Measurements from ENCODE around the gene MCAT. TPM values are rescaled to one million over a fixed set of nuclear protein-coding genes. Genes with fewer than 3 reads are reported as not detected.

MCAT gene
- total and polyA plus RNA-seq, 4 donors = 8.3 to 22.6 (median 14.8) TPM

DNA sequence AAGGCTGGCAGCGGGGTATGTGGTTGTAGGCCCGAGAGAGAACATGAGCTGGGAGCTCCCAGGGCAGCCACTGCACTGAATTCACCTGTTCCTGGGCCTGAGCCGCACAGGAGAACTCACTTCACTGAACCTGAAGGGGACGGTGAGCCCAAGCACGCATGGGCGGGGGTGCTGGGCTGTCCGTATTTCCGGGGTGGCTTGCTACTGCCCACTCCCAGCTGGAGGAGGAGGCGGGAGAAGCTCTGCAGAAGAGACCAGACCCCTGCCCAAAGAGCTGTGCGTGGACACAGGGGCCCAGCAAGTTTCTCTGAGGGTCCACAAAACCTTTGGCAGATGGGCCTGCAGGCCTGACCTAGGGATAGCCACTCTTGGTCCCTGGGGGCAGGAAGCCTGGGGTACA is 38.9 kb upstream of the MCAT start:
- Histone ChIP-seq H3K9ac (ENCODE audit: low read depth in 1 of 2, low read length in 2 of 2) (no peak overlapping the region), H3K27ac (ENCODE audit: low read depth in 1 of 2, low read length in 2 of 2) (no peak overlapping the region), H3K4me3 (ENCODE audit: low read depth in 1 of 3, low read length in 3 of 3) (no peak overlapping the region), H3K9me3 (ENCODE audit: control insufficient read depth in 4 of 4, low read length in 3 of 4) (no peaks in the 10 kb centered on the region), H3K27me3 (ENCODE audit: control insufficient read depth in 4 of 4, insufficient read depth in 4 of 4, low read length in 3 of 4) (no peaks in the 10 kb centered on the region), H3K36me3 (ENCODE audit: control insufficient read depth in 4 of 4, insufficient read depth in 3 of 4, low read depth in 1 of 4, low read length in 3 of 4) (peaks cover 3 to 20% (median 11%) of the 10 kb centered on the region in 4 donors), H3K4me1 (ENCODE audit: control insufficient read depth in 4 of 4, insufficient read depth in 4 of 4, low read length in 3 of 4) (peaks cover 5 to 15% (median 10%) of the 10 kb centered on the region in 4 donors)
- no peak for DNase-seq (ENCODE audit: low spot score)
- no peak for TF ChIP-seq EGR1 (IDR thresholded peaks at IDR 0.05; ENCODE audit: low read depth in 2 of 2)
- no peak for TF ChIP-seq FOXA1 (IDR thresholded peaks at IDR 0.05)
- no peak for TF ChIP-seq SP1 (IDR thresholded peaks at IDR 0.05)
- no peak for TF ChIP-seq FOXA2 (IDR thresholded peaks at IDR 0.05)
- TF ChIP-seq, protein P1, sequence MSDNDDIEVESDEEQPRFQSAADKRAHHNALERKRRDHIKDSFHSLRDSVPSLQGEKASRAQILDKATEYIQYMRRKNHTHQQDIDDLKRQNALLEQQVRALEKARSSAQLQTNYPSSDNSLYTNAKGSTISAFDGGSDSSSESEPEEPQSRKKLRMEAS (IDR thresholded peaks at IDR 0.05) = no peak
- TF ChIP-seq, protein P2, sequence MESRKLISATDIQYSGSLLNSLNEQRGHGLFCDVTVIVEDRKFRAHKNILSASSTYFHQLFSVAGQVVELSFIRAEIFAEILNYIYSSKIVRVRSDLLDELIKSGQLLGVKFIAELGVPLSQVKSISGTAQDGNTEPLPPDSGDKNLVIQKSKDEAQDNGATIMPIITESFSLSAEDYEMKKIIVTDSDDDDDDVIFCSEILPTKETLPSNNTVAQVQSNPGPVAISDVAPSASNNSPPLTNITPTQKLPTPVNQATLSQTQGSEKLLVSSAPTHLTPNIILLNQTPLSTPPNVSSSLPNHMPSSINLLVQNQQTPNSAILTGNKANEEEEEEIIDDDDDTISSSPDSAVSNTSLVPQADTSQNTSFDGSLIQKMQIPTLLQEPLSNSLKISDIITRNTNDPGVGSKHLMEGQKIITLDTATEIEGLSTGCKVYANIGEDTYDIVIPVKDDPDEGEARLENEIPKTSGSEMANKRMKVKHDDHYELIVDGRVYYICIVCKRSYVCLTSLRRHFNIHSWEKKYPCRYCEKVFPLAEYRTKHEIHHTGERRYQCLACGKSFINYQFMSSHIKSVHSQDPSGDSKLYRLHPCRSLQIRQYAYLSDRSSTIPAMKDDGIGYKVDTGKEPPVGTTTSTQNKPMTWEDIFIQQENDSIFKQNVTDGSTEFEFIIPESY (IDR thresholded peaks at IDR 0.05) = no peak
- TF ChIP-seq, protein P3, sequence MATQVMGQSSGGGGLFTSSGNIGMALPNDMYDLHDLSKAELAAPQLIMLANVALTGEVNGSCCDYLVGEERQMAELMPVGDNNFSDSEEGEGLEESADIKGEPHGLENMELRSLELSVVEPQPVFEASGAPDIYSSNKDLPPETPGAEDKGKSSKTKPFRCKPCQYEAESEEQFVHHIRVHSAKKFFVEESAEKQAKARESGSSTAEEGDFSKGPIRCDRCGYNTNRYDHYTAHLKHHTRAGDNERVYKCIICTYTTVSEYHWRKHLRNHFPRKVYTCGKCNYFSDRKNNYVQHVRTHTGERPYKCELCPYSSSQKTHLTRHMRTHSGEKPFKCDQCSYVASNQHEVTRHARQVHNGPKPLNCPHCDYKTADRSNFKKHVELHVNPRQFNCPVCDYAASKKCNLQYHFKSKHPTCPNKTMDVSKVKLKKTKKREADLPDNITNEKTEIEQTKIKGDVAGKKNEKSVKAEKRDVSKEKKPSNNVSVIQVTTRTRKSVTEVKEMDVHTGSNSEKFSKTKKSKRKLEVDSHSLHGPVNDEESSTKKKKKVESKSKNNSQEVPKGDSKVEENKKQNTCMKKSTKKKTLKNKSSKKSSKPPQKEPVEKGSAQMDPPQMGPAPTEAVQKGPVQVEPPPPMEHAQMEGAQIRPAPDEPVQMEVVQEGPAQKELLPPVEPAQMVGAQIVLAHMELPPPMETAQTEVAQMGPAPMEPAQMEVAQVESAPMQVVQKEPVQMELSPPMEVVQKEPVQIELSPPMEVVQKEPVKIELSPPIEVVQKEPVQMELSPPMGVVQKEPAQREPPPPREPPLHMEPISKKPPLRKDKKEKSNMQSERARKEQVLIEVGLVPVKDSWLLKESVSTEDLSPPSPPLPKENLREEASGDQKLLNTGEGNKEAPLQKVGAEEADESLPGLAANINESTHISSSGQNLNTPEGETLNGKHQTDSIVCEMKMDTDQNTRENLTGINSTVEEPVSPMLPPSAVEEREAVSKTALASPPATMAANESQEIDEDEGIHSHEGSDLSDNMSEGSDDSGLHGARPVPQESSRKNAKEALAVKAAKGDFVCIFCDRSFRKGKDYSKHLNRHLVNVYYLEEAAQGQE (IDR thresholded peaks at IDR 0.05) = no peak
- TF ChIP-seq NR2F2 (IDR thresholded peaks at IDR 0.05) = no peak
- 96% methylated on average over 10 of the region's 10 CpGs for WGBS

DNA sequence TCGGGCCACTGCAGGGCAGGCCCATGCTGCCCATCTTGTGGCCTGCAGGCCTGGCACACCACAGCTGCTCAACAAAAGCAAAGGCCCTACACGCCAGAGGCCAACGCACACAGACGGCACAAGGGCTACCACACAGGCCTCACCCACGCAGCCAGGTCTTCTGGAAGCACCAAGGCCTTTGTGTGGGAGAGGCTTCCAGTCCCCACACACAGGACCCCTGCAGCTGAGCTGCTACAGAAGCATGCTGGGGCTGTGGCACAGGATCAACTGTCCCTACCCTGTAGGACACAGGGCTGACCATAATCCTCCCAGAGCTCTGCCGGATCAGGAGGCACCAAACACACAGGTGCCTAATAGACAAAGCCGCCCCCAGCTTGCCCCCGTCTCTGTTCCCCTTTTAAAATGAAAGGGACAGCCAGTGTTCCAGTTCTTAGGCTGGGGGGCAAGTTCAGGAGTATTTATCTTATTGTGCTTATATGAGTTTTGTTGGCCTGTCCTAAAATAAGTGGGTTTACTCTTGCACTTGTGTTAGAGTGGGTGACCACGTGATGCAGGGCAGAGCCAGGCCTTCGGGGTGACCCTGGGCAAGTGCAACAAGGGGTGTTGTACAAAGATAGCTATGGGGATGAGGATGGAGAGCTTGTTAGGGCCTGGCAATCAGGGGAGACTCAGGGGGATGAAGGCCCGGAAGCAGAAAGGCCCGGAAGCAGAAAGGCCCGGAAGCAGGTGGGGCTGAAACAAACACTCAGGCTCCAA is 38.3 kb upstream of the MCAT start:
- Histone ChIP-seq H3K27me3 (ENCODE audit: control insufficient read depth in 4 of 4, insufficient read depth in 4 of 4, low read length in 3 of 4) (no peaks in the 10 kb centered on the region), H3K9ac (ENCODE audit: low read depth in 1 of 2, low read length in 2 of 2) (no peak overlapping the region), H3K4me1 (ENCODE audit: control insufficient read depth in 4 of 4, insufficient read depth in 4 of 4, low read length in 3 of 4) (peaks cover 5 to 12% (median 9%) of the 10 kb centered on the region in 4 donors), H3K9me3 (ENCODE audit: control insufficient read depth in 4 of 4, low read length in 3 of 4) (no peaks in the 10 kb centered on the region), H3K4me3 (ENCODE audit: low read depth in 1 of 3, low read length in 3 of 3) (no peak overlapping the region), H3K27ac (ENCODE audit: low read depth in 1 of 2, low read length in 2 of 2) (no peak overlapping the region), H3K36me3 (ENCODE audit: control insufficient read depth in 4 of 4, insufficient read depth in 3 of 4, low read depth in 1 of 4, low read length in 3 of 4) (peaks cover 3 to 20% (median 11%) of the 10 kb centered on the region in 4 donors)
- 92% methylated on average over 13 of the region's 13 CpGs for WGBS
- DNase-seq (ENCODE audit: low spot score) = no peak
- TF ChIP-seq, protein P4, sequence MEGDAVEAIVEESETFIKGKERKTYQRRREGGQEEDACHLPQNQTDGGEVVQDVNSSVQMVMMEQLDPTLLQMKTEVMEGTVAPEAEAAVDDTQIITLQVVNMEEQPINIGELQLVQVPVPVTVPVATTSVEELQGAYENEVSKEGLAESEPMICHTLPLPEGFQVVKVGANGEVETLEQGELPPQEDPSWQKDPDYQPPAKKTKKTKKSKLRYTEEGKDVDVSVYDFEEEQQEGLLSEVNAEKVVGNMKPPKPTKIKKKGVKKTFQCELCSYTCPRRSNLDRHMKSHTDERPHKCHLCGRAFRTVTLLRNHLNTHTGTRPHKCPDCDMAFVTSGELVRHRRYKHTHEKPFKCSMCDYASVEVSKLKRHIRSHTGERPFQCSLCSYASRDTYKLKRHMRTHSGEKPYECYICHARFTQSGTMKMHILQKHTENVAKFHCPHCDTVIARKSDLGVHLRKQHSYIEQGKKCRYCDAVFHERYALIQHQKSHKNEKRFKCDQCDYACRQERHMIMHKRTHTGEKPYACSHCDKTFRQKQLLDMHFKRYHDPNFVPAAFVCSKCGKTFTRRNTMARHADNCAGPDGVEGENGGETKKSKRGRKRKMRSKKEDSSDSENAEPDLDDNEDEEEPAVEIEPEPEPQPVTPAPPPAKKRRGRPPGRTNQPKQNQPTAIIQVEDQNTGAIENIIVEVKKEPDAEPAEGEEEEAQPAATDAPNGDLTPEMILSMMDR (IDR thresholded peaks at IDR 0.05; ENCODE audit: low read depth, low read length, missing input control) = no peak
- TF ChIP-seq RAD21 (IDR thresholded peaks at IDR 0.05) (no peak), SP1 (IDR thresholded peaks at IDR 0.05) (no peak), JUND (IDR thresholded peaks at IDR 0.05) (no peak), RXRA (IDR thresholded peaks at IDR 0.05) (no peak), HNF4A (conservative IDR thresholded peaks at IDR 0.05) (no peak), GABPA (IDR thresholded peaks at IDR 0.05 in 1 of 2, conservative IDR thresholded peaks at IDR 0.05 in 1 of 2) (no peak), FOXA2 (IDR thresholded peaks at IDR 0.05) (no peak), NR2F2 (IDR thresholded peaks at IDR 0.05) (no peak), EGR1 (IDR thresholded peaks at IDR 0.05; ENCODE audit: low read depth in 2 of 2) (no peak), YY1 (IDR thresholded peaks at IDR 0.05) (no peak)
- TF ChIP-seq, protein P5, sequence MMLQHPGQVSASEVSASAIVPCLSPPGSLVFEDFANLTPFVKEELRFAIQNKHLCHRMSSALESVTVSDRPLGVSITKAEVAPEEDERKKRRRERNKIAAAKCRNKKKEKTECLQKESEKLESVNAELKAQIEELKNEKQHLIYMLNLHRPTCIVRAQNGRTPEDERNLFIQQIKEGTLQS (IDR thresholded peaks at IDR 0.05) = no peak
- TF ChIP-seq, protein P3 (IDR thresholded peaks at IDR 0.05) = no peak
